DOHH2 (cell line): ENCODE data around the gene ADAMTS12.

Source experiments
- EZH2phosphoT487 ChIP-seq: fragments of 200-600 bp; sonication (generic); IDR thresholded peaks from 2 replicates; pipeline ENCODE4 v1.6.1; 2017; ENCODE audit warnings: borderline replicate concordance, mild to moderate bottlenecking, antibody characterized with exemption, low read length, moderate library complexity, mixed read lengths
- TF ChIP-seq, protein P1 (sequence below): fragments of 200-600 bp; sonication (generic); IDR thresholded peaks from one replicate; pipeline ENCODE4 v1.5.1; 2014; ENCODE audit warnings: antibody characterized with exemption, mild to moderate bottlenecking, low read depth, low read length; ENCODE audit not compliant: poor library complexity, severe bottlenecking

DNA sequence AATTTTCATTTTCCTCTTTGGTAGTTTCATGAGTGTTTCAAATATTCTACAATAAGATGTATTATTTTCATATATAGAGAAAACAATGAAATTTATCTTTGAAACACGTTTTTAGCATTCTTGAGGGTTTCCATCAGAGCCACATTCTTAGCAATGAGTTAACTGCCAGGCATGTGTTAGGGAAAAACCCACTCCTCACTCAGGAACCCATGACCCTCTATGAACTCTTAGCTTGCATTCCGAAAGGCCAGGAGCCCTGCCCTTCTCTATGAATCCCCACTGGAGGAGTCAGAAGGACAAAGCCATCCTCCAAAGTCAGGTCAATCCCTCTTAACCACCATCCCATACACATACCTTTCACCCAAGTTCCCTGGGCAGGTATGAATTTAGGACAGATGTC lies 57.5 kb downstream of the ADAMTS12 start:
- TF ChIP-seq, protein P1, sequence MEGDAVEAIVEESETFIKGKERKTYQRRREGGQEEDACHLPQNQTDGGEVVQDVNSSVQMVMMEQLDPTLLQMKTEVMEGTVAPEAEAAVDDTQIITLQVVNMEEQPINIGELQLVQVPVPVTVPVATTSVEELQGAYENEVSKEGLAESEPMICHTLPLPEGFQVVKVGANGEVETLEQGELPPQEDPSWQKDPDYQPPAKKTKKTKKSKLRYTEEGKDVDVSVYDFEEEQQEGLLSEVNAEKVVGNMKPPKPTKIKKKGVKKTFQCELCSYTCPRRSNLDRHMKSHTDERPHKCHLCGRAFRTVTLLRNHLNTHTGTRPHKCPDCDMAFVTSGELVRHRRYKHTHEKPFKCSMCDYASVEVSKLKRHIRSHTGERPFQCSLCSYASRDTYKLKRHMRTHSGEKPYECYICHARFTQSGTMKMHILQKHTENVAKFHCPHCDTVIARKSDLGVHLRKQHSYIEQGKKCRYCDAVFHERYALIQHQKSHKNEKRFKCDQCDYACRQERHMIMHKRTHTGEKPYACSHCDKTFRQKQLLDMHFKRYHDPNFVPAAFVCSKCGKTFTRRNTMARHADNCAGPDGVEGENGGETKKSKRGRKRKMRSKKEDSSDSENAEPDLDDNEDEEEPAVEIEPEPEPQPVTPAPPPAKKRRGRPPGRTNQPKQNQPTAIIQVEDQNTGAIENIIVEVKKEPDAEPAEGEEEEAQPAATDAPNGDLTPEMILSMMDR, result no peak
- no peak for TF ChIP-seq EZH2phosphoT487
